H1 (cell line): ENCODE measurements around the gene BTBD9.

Experiments
- BRCA1 ChIP-seq: IDR thresholded peaks from 2 replicates; pipeline ENCODE4 v1.6.1; 2012; ENCODE audit warnings: low read depth, low read length, improper control_type of control experiment
- CTCF ChIP-seq, 3 experiments: IDR thresholded peaks; 1 replicate in 2 of 3; 2 replicates in 1 of 3; pipeline versions ENCODE4 v1.5.1 to v1.6.1; 2011; ENCODE audit warnings: low read length in 3 of 3, mild to moderate bottlenecking in 3 of 3, inconsistent platforms in 2 of 3, low read depth in 1 of 3, moderate library complexity in 1 of 3; ENCODE audit not compliant: insufficient read depth in 1 of 3; ENCODE audit errors: control extremely low read depth in 1 of 3
- EP300 ChIP-seq, 2 experiments: IDR thresholded peaks; 1 replicate in 1 of 2; 2 replicates in 1 of 2; pipeline ENCODE4 v1.6.1; 2011 to 2012; ENCODE audit warnings: low read depth in 2 of 2, low read length in 2 of 2, mild to moderate bottlenecking in 2 of 2, borderline replicate concordance in 1 of 2, inconsistent platforms in 1 of 2, moderate library complexity in 1 of 2
- EZH2 ChIP-seq: fragments of 200-600 bp; sonication (generic); IDR thresholded peaks from 2 replicates; pipeline ENCODE4 v1.7.1; 2012; ENCODE audit warnings: low read depth, mild to moderate bottlenecking, moderate library complexity, low read length, inconsistent platforms; ENCODE audit not compliant: severe bottlenecking
- NRF1 ChIP-seq: IDR thresholded peaks from 2 replicates; pipeline ENCODE4 v1.6.1; 2011; ENCODE audit warnings: mild to moderate bottlenecking, low read depth, low read length, improper control_type of control experiment
- POLR2A ChIP-seq, 2 experiments: IDR thresholded peaks; 1 replicate in 1 of 2; 2 replicates in 1 of 2; pipeline ENCODE4 v1.6.1; 2011; ENCODE audit warnings: low read depth in 2 of 2, low read length in 2 of 2, mild to moderate bottlenecking in 2 of 2; ENCODE audit errors: control extremely low read depth in 1 of 2
- RNF2 ChIP-seq: fragments of 200-900, 300-1000 bp; sonication (generic); IDR thresholded peaks from 2 replicates; pipeline ENCODE4 v1.7.1; 2016; ENCODE audit warnings: borderline replicate concordance, low read depth, mild to moderate bottlenecking, antibody characterized with exemption, low read length; ENCODE audit not compliant: poor library complexity, severe bottlenecking; ENCODE audit errors: missing control alignments
- SIN3A ChIP-seq, 2 experiments: IDR thresholded peaks in 1 of 2; conservative IDR thresholded peaks in 1 of 2; 2 replicates each; pipeline ENCODE4 v1.6.1; 2011 to 2012; ENCODE audit warnings: low read length in 2 of 2, improper control_type of control experiment in 1 of 2, low read depth in 1 of 2, mild to moderate bottlenecking in 1 of 2
- SP2 ChIP-seq: IDR thresholded peaks from 2 replicates; pipeline ENCODE4 v1.6.1; 2012; ENCODE audit warnings: mild to moderate bottlenecking, low read length, inconsistent platforms
- TAF1 ChIP-seq: IDR thresholded peaks from 2 replicates; pipeline ENCODE4 v1.6.1; 2011; ENCODE audit warnings: mild to moderate bottlenecking, low read depth, low read length

- TF ChIP-seq CTCF (IDR thresholded peaks at IDR 0.05; ENCODE audit: control extremely low read depth in 1 of 3, insufficient read depth in 1 of 3, low read depth in 1 of 3, low read length in 3 of 3), result no peak
- TF ChIP-seq SP2, result no peak
- no peak for TF ChIP-seq POLR2A (IDR thresholded peaks at IDR 0.05; ENCODE audit: control extremely low read depth in 1 of 2, low read depth in 2 of 2, low read length in 2 of 2)
- TF ChIP-seq TAF1, result no peak
- no peak for TF ChIP-seq EZH2
- no peak for TF ChIP-seq NRF1
- no peak for TF ChIP-seq BRCA1
- TF ChIP-seq EP300 (IDR thresholded peaks at IDR 0.05; ENCODE audit: borderline replicate concordance in 1 of 2, low read depth in 2 of 2, low read length in 2 of 2), result no peak
- TF ChIP-seq SIN3A (conservative IDR thresholded peaks at IDR 0.05 in 1 of 2, IDR thresholded peaks at IDR 0.05 in 1 of 2; ENCODE audit: low read depth in 1 of 2, low read length in 2 of 2), result no peak
- TF ChIP-seq RNF2, result no peak
Observed at GRCh38 chr6:38162493-38163185, 477.1 kb downstream of the BTBD9 start.
